ENCODE data around the gene CAPRIN1.

CAPRIN1 gene, protein sequence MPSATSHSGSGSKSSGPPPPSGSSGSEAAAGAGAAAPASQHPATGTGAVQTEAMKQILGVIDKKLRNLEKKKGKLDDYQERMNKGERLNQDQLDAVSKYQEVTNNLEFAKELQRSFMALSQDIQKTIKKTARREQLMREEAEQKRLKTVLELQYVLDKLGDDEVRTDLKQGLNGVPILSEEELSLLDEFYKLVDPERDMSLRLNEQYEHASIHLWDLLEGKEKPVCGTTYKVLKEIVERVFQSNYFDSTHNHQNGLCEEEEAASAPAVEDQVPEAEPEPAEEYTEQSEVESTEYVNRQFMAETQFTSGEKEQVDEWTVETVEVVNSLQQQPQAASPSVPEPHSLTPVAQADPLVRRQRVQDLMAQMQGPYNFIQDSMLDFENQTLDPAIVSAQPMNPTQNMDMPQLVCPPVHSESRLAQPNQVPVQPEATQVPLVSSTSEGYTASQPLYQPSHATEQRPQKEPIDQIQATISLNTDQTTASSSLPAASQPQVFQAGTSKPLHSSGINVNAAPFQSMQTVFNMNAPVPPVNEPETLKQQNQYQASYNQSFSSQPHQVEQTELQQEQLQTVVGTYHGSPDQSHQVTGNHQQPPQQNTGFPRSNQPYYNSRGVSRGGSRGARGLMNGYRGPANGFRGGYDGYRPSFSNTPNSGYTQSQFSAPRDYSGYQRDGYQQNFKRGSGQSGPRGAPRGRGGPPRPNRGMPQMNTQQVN

DNA sequence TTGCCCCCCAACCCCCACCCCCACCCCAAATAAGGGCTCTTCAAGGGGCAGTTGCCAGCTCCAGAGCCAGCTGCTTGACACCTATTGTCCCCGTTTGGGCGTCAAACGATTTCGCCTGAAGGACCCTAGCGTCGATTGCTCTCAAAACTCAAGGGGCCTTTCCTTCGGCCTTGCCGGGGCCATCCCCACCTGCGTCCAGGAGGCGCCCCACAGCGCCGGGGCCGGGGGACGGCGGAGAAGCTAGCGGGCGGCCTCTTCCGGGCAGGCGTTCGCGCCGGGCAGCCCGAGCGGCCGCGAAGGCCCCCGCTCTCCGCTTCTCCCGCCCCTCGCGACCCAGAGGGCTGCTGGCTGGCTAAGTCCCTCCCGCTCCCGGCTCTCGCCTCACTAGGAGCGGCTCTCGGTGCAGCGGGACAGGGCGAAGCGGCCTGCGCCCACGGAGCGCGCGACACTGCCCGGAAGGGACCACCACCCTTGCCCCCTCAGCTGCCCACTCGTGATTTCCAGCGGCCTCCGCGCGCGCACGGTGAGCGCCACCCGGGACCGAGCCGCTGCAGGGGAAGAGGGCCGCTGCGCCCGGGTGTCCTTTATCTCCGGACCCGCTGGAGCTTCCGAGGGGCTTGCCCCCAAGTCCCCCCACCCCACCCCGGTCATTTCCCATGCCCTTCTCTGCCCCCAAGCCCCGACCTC is at the start of gene CAPRIN1:
CAPRIN1 (plus strand) TSS at position 383 of the 687 bp plus-strand sequence. CDS start 690 bp downstream, outside the sequence.
- peak; percentile 76 for DNase-seq (ENCODE audit: low read depth)

DNA sequence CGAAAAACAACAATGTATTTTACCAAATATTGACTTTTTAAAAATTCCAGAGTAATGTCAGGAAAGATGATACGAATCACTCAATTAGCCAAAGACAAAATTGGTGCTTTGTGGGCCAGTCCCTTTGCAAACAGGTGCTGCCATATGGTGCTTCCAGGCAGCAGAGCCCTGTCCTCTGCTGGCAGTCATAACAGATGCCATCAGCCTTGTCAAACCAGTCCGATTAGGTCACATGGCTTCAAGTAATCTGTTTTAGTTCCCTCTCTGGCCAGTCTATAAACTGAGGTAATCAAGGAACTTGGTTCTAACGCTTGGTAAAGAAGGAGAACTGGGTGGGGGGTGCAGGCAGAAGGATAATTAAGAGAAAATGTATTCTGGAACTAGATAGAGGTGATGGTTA is 49.1 kb upstream of the CAPRIN1 start:
- DNase-seq (ENCODE audit: low read depth) = no peak

DNA sequence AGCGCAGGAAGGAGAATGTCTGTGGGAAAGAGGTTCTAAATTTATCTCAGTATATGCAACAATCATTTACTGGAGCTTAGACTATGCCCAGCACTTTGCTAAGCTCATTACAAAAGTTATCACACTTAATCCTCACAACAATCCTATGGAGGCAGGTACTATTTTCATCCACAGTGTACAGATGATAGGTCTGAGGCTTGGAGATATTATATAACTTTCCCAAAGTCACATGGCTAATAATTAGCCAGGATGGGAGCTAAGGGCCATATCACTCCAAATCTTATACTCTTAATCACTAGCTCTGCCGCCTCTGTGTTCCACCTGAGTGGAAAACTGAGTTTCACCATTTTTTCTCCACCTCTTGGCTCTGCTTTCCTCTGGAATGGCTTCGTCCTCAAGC is 47.3 kb upstream of the CAPRIN1 start:
- no peak for DNase-seq (ENCODE audit: low read depth)

DNA sequence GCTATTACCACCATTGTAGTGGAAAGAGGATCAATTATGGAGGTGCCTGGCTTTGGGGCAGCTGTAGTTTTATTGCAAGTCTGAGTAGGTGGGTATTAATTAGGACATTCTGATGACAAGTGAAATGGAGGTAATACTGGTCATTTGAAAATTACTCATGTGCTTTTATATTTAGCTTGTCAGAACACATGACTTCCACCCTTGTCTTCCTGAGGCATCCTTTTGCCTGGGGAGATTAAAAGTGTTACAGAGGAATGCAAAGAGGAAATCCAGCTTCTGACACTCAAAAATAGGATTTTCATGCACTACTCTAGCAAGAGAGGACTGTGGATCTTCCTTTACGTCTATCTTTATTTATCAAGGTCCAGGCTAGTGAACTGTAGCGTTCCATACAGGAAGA is 44.7 kb upstream of the CAPRIN1 start:
- no peak for DNase-seq (ENCODE audit: low read depth)

DNA sequence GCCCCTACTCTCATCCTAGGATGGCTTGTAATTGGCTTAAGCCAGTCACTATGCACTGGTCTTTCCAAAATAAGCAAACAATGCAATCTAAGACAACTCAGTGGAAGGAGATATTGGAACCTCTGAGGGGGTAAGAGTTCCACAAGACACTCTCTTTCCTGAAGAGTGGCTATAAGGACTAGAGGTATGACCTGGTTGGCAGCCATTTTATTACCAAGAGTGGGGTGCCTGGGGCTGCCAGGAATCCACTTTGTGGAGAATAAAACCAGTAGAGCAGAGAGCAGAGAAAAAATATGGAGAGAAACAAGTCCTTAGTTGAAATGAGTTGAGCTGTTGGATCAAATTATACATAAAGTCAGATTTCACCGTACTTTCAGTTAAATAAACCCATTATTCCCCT is 38.8 kb upstream of the CAPRIN1 start:
- DNase-seq (ENCODE audit: low read depth) = no peak

DNA sequence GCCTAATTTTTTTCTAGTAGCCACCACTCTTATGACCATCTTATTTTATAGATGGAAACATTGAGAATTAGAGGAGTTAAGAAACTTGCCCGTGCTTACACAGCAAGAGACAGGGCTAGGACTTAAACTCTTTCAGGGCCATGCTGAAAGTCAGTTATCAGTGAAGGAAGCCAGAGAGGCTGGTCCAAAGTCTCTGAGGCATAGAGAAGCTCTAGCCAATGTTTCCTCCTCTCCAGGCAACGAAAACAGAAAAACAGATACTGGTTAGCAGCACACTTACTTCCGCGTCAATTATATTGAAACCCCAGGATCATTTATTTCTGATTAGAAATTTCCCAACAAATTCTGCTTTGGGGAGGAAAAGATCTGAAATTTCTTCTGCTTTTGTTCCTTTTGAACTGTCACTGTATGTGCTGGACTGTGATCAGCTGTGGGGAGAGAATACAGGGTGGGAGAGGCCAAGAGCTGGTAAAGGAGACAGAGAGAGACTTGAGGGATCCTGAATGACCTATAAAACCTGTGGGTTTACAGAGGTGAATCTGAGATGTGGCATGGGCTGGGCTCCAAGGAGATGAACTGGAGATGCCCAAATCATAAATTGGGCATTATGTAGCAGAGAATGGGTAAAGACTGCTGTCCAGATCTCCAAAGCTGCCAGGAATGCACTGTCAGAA is 37.5 kb upstream of the CAPRIN1 start:
- DNase-seq (ENCODE audit: low read depth) = no peak

DNA sequence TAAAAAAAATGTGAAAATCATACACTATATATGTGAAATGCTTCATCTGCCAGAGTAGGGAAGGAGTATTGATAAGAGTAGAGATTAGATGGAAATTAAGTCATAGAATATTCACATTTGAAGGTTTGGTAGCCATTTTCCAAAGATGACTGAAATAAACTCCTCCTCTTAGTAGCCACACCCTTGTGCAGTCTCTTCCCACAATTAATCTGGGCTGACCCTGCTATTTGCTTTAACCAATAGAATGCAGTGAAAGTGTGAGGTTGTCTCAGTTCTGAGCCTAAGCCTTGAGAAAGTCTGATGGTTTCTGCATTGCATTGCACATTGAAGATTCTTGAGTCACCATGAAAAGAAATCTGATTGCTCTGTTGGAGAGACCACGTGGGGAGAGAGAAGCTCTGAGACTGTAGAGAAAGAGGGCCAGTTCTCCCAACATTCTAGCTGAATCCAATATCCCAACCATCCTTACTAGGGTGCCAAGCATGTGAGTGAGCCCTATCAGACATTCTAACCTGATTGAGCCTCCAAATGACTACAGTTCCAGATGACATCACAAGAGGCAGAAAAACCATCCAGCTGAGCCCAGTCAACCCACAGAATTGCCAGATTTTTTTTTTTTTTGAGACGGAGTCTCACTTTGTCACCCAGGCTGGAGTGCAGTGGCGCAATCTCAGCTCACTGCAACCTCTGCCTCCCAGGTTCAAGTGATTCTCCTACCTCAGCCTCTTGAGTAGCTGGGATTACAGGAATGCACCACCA is 29.4 kb upstream of the CAPRIN1 start:
- DNase-seq (ENCODE audit: low read depth) = no peak

DNA sequence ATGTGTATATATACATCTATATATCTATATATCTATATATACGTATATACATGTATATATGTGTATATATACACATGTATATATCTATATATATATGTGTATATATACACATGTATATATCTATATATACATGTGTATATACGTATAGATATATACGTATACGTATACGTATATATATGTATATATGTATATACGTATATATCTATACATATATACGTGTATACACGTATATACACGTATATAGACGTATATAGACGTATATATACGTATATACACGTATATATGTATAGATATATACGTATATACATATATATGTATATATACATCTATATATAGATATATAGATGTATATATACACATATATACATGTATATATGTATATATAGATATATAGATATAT is 25.1 kb upstream of the CAPRIN1 start:
- no peak for DNase-seq (ENCODE audit: low read depth)

DNA sequence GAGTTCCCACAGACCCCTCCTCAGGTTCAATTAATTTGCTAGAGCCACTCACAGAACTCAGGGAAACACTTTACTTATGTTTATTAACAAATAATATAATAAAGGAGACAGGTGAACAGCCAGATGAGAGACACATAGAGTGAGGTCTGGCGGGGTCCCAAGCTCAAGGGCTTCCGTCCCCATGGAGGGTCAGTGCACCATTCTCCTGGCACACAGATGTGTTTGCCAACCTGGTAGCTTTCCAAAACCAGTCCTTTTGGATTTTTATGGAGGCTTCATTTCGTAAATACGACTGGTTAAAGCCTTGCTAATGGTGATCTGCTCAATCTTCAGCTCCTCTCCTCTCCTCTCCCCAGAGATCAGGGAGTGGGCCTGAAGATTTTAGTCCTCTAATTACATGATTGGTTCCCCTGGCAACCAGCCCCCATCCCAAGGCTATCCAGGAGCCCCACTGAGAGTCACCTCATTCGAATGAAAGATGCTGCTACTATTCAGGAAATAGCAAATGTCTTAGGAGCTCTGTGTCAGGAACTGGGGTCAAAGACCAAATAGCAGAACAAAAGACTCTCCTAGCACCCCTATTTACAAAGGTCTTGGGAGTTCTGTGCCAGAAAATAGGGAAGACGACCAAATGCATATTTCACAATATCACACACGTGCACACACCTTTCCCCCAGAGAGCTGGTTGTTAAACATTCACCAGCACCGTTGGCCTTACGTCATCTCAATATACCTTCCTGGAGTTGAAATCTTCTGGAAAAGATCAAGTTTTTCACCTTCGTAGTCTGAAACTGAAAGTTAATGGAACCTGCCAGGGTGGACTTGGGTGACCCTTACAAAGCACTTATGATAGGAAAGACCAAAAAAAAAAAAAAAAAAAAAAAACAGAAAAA is 23.8 kb upstream of the CAPRIN1 start:
- DNase-seq (ENCODE audit: low read depth) = no peak

DNA sequence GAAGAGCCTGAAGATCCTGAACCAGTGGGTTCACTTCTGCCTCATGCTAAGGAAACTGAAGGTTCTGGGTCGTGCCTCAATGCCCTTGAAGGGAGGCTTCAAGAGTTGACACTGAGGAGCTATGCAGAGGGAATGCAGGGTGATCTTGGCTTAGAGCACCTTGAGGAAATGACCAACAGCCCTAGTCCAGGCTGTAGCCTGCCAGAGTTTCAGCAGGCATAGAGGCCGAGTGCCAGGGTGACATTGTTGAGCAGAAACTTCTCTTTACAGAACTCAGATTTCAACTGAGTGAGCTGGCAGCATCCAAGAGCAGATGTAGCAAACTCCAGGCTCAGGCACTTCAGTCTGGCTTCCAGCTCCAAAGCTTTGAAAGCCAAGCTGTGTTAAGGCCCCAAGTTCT is 23.1 kb upstream of the CAPRIN1 start:
- no peak for DNase-seq (ENCODE audit: low read depth)

DNA sequence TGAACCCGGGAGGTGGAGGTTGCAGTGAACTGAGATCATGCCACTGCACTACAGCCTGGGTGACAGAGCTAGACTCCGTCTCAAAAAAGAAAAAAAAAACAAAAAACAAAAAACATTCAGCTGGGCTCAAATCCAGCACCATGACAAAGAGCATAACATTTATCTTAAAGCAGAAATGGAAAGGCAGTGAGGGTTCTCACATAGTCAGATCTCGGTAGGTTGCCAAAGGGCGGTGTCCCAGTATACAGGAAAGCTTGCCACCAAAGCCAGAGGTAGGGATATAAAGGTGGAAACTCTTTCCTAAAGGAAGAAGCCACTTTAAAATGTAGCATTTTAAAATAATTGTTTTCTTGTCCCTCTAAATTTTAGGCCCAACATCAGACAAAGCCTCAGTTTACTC is 22.4 kb upstream of the CAPRIN1 start:
- no peak for DNase-seq (ENCODE audit: low read depth)

DNA sequence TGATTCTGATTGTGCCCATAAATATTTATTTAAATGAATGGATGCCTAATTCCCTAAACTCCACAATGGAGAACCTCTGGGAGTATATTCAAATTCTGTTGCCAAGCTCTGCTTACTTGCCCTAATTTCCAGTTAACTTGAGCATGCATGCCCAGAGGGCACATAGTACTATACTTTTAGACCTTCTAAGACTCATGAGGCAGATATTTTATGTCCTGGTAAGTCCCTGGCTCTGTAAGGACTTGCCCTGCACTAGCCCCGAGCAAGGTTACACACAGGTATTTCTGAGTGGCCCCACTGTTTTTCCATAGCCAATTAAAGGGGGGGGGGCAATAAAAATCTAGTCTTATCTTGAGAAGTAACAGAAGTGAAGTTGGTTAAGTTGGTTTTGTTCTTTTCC is 21.1 kb upstream of the CAPRIN1 start:
- DNase-seq (ENCODE audit: low read depth) = no peak

DNA sequence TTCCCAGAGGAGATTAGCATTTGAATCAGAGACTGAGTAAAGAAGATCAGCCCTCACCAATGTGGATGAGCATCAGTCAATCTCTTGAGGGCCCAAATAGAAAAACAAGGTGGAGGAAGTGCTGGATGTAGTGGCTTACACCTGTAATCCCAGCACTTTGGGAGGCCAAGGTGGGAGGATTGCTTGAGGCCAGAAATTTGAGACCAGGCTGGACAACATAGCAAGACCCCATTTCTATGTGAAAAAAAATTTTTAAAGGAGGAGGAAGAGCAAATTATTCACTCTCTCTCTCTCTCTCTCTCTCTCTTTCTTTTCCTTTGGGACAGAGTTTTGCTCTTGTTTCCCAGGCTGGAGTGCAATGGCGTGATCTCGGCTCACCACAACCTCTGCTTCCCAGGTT is 18.1 kb upstream of the CAPRIN1 start:
- no peak for DNase-seq (ENCODE audit: low read depth)

DNA sequence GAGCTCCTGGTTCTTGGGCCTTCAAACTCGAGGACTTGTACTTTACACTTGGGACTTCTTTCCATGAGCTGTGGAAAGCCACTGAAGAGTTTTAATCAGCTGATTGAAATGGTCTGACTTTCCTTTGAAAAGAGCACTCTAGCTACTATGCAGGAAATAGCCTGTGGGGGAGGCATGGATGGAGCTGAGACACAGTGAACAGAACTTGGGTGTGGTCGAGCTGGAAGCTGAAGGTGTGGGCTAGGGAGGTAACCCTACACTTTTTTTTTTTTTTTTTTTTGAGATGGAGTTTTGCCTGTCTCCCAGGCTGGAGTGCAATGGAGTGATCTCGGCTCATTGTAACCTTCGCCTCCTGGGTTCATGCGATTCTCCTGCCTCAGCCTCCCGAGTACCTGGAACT is 17.5 kb upstream of the CAPRIN1 start:
- DNase-seq (ENCODE audit: low read depth) = no peak

DNA sequence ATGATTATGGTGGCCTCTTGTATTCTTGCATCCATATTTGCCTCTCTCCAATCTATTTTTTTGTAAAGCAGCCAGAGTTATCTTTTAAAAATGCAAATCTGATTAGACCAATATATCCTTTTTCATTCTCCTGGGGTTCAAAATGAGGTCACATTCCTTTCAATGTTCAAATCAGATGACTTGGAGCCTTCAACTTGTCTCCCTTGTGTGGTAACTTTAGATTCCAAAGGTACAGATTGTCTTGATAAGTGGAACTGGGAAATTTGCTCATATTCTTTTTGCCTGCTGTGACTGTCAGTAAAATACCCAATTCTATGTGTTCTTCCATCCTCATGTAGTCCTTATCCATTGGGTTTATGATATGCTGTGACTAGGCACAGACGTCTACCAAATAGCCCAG is 15.1 kb upstream of the CAPRIN1 start:
- no peak for DNase-seq (ENCODE audit: low read depth)

DNA sequence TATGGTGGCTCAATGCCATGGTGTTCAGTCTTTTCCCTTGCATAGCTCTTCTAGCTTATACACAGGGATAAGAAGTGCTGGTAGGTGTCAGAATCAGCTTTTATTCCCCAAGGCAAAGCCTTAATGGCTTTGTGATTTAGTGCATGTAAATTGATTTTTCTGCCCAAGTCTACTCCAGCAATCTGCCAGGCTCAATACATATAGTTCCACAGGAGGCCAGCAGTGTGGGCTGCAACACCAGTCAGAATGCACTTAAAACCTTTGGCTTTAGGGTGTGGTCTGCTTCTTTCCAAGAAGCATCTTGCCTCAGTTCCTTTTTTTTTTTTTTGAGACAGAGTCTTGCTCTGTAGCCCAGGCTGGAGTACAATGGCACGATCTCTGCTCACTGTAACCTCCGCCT is 14.5 kb upstream of the CAPRIN1 start:
- DNase-seq (ENCODE audit: low read depth) = no peak

DNA sequence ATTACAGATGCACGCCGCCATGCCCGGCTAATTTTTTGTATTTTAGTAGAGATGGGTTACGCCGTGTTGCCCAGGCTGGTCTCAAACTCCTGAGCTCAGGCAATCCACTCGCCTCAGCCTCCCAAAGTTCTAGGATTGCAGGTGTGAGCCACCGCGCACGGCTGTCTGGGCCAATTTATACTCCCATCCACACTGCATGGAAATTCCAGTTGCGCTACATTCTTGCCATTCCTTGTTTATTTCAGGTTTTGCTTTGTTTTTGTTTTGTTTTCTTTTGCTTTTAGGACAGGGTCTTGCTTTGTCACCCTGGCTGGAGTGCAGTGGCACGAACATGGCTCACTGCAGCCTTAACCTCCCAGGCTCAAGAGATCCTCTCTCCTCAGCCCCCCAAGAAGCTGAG is 11.0 kb upstream of the CAPRIN1 start:
- DNase-seq (ENCODE audit: low read depth) = no peak

DNA sequence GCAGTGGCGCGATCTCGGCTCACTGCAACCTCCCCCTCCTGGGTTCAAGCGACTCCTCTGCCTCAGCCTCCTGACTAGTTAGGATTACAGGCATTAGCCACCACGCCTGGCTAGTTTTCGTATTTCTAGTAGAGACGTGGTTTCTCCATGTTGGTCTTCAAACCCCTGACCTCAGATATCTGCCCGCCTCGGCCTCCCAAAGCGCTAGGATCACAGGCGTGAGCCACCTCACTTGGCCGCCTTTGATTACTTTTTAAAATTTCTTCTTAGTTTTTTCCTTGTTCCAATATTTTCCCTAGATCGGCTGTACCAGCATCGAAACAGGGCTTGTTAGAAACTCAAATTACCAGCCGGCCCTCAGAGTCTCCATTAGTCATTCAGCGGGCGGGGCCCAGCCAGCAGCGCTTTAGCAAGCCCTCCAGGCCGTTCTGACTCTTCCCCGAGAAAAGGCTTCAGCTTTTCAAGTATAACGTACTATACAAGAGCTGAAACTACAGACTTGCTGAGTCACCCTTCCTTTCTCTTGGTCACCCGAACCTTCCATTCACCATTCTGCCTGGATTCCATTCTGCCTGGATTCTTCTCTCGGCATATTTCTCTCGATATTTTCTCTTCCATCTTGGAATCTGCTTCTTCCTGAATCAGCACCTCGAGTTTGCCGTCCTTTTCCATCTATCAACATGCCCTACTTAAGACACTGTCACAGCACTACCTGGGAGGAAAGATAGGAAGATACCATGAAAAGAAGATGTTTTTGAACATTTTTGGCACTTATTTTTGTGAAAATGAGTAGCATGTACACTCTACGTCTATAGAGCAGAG is 6.7 kb upstream of the CAPRIN1 start:
- DNase-seq (ENCODE audit: low read depth) = peak; percentile 3

DNA sequence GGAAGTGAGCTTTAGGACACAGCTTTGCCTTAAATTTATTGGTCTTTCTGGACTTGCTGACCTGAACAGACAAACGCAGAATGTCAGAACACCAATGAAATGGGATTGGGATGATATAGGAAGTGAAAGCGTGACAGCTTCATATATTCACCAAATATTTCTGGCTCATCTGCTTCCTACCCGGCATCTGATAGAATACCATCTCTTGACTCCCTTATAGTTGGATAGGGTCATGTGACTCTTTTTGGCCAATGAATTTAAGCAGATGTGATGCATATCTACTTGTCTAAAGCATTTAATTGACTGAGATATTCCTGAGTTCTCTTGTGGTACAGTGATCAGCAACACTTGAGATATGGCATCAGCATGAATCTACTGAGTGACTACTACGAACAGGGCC is 2.5 kb upstream of the CAPRIN1 start:
- DNase-seq (ENCODE audit: low read depth) = no peak

Data from activated T-cell treated with anti-CD3 and anti-CD28 coated beads for 24 hours (primary cell).